ENCODE measurements around the gene SLU7.

- TF ChIP-seq CTCF (IDR thresholded peaks at IDR 0.05) (no peak), POLR2A (IDR thresholded peaks at IDR 0.05) (no peak)
Measured at GRCh38 chr5:160375166-160375565, 43.7 kb downstream of the SLU7 start.

All from body of pancreas (tissue), 4 donors.